ENCODE data around the gene CHMP3. TPM values are rescaled to one million over a fixed set of nuclear protein-coding genes. Genes with fewer than 3 reads are reported as not detected.

The CHMP3 gene
- total and polyA plus RNA-seq, 2 donors (not counting 1 experiment from before 2014, with no cell fraction given) = 73.3 to 161 TPM

- H3K36me3 ChIP-seq (ENCODE audit: control insufficient read depth, insufficient read depth, low read length) = no peaks in the 10 kb centered on the region
- H3K4me3 ChIP-seq (replicated peaks in 1 of 4; ENCODE audit: control extremely low read depth in 1 of 4, insufficient read depth in 1 of 4, low read depth in 3 of 4, low read length in 4 of 4) = no peak overlapping the region
- no peaks in the 10 kb centered on the region for H3K4me1 ChIP-seq (ENCODE audit: control insufficient read depth, extremely low read depth, insufficient read depth, low read length)
- TF ChIP-seq CTCF (conservative IDR thresholded peaks at IDR 0.05 in 1 of 2, IDR thresholded peaks at IDR 0.05 in 1 of 2; ENCODE audit: low read depth in 1 of 2, low read length in 2 of 2) (no peak), EZH2 (IDR thresholded peaks at IDR 0.05; ENCODE audit: low read length, missing control alignments) (no peak)
- H3K27me3 ChIP-seq (ENCODE audit: control insufficient read depth, insufficient read depth, low read length) = no peaks in the 10 kb centered on the region
- H4K20me1 ChIP-seq (ENCODE audit: control insufficient read depth, extremely low read depth, insufficient read depth, low read length) = no peaks in the 10 kb centered on the region
- H3K9me3 ChIP-seq (ENCODE audit: control insufficient read depth, insufficient read depth, low read depth, low read length) = no peaks in the 10 kb centered on the region
- no peak overlapping the region for H3K9ac ChIP-seq (ENCODE audit: insufficient read depth, low read length)
- H3K27ac ChIP-seq (ENCODE audit: insufficient read depth, low read length) = no peak overlapping the region
- DNase-seq (ENCODE audit: low read depth in 2 of 2) = no peak
- H3K79me2 ChIP-seq (ENCODE audit: control insufficient read depth, insufficient read depth, low read length) = no peaks in the 10 kb centered on the region
- no peak overlapping the region for H3K4me2 ChIP-seq (ENCODE audit: extremely low read depth, insufficient read depth, low read length)
- no peak overlapping the region for H2AFZ ChIP-seq (ENCODE audit: low read length)
These were observed 52.8 kb downstream of the CHMP3 start for GRCh38 chr2:86510436-86510933.

- Histone ChIP-seq H2AFZ (ENCODE audit: low read length) (no peak overlapping the region), H3K4me2 (ENCODE audit: extremely low read depth, insufficient read depth, low read length) (no peak overlapping the region), H3K36me3 (ENCODE audit: control insufficient read depth, insufficient read depth, low read length) (no peaks in the 10 kb centered on the region), H3K4me3 (replicated peaks in 1 of 4; ENCODE audit: control extremely low read depth in 1 of 4, insufficient read depth in 1 of 4, low read depth in 3 of 4, low read length in 4 of 4) (no peak overlapping the region), H3K27me3 (ENCODE audit: control insufficient read depth, insufficient read depth, low read length) (no peaks in the 10 kb centered on the region), H3K9me3 (ENCODE audit: control insufficient read depth, insufficient read depth, low read depth, low read length) (no peaks in the 10 kb centered on the region), H4K20me1 (ENCODE audit: control insufficient read depth, extremely low read depth, insufficient read depth, low read length) (no peaks in the 10 kb centered on the region), H3K27ac (ENCODE audit: insufficient read depth, low read length) (no peak overlapping the region), H3K79me2 (ENCODE audit: control insufficient read depth, insufficient read depth, low read length) (no peaks in the 10 kb centered on the region), H3K4me1 (ENCODE audit: control insufficient read depth, extremely low read depth, insufficient read depth, low read length) (no peaks in the 10 kb centered on the region), H3K9ac (ENCODE audit: insufficient read depth, low read length) (no peak overlapping the region)
- DNase-seq (ENCODE audit: low read depth in 2 of 2) = no peak
- no peak for TF ChIP-seq CTCF (conservative IDR thresholded peaks at IDR 0.05 in 1 of 2, IDR thresholded peaks at IDR 0.05 in 1 of 2; ENCODE audit: low read depth in 1 of 2, low read length in 2 of 2)
- TF ChIP-seq EZH2 (IDR thresholded peaks at IDR 0.05; ENCODE audit: low read length, missing control alignments) = no peak
These were observed 55.6 kb downstream of the CHMP3 start for GRCh38 chr2:86507600-86507999.

GRCh38 chr2:86500325-86501083, 62.7 kb downstream of the CHMP3 start:
- no peaks in the 10 kb centered on the region for H4K20me1 ChIP-seq (ENCODE audit: control insufficient read depth, extremely low read depth, insufficient read depth, low read length)
- DNase-seq (ENCODE audit: low read depth in 2 of 2) = no peak
- no peak overlapping the region for H3K4me3 ChIP-seq (replicated peaks in 1 of 4; ENCODE audit: control extremely low read depth in 1 of 4, insufficient read depth in 1 of 4, low read depth in 3 of 4, low read length in 4 of 4)
- H3K27me3 ChIP-seq (ENCODE audit: control insufficient read depth, insufficient read depth, low read length) = no peaks in the 10 kb centered on the region
- H3K4me2 ChIP-seq (ENCODE audit: extremely low read depth, insufficient read depth, low read length) = no peak overlapping the region
- no peak overlapping the region for H3K9ac ChIP-seq (ENCODE audit: insufficient read depth, low read length)
- H3K36me3 ChIP-seq (ENCODE audit: control insufficient read depth, insufficient read depth, low read length) = no peaks in the 10 kb centered on the region
- no peak overlapping the region for H2AFZ ChIP-seq (ENCODE audit: low read length)
- TF ChIP-seq EZH2 (IDR thresholded peaks at IDR 0.05; ENCODE audit: low read length, missing control alignments) = no peak
- no peak for TF ChIP-seq CTCF (conservative IDR thresholded peaks at IDR 0.05 in 1 of 2, IDR thresholded peaks at IDR 0.05 in 1 of 2; ENCODE audit: low read depth in 1 of 2, low read length in 2 of 2)
- no peak overlapping the region for H3K27ac ChIP-seq (ENCODE audit: insufficient read depth, low read length)
- H3K9me3 ChIP-seq (ENCODE audit: control insufficient read depth, insufficient read depth, low read depth, low read length) = no peaks in the 10 kb centered on the region
- no peaks in the 10 kb centered on the region for H3K4me1 ChIP-seq (ENCODE audit: control insufficient read depth, extremely low read depth, insufficient read depth, low read length)
- H3K79me2 ChIP-seq (ENCODE audit: control insufficient read depth, insufficient read depth, low read length) = no peaks in the 10 kb centered on the region
